Measurements from ENCODE around the gene PLXNA2. TPM values are rescaled to one million over a fixed set of nuclear protein-coding genes. Genes with fewer than 3 reads are reported as not detected.

The PLXNA2 gene
- total RNA-seq, 1 experiment from 2014 or later, result 0.06 TPM

DNA sequence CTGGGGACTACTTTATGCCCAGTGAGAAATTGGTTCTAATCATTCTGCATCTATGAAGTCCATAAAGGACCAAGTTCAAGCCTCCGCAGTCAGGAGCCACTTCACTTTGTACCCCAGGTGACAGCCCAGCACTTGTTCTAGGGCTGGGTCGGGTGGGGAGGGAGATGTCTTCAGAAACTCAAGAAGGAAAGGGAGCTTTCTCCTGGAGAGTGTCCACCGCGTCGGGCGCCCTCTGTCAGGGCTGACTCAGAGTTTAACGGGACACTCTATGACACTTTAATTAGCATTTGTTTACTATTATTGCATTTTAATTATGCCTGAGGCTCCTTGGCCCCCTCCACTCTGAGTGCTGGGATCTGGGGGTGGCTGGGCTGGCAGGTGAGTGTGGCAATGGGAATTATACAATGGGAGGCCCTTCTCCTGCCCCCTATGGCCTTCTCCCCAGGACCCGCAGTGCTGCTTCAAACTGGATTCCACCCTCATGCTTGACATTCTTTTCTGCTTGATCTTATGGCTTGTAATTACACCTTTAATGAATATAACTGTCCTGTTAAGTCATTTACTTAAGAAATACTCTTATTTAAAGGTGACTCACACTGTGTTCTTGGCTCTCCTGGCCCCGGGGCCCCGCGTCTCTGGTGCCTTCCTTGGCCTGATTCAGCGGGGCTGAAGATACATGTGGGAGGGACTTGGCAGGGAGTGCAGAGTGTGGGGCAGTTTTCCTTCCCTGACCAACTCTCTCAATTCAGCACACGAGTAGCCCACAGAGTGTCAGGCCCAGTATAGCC is 136.6 kb downstream of the PLXNA2 start:
- peaks cover 16% of the 10 kb centered on the region for H3K27me3 ChIP-seq (replicated peaks; ENCODE audit: insufficient read depth, low read depth, low read length, poor library complexity)
- ChIA-PET POLR2A (ENCODE audit: low non-redundant PET) (no interaction called here), CTCF (no interaction called here)
- no peaks in the 10 kb centered on the region for H3K36me3 ChIP-seq (ENCODE audit: insufficient read depth, low read length, poor library complexity, severe bottlenecking)
- H3K9me3 ChIP-seq (ENCODE audit: low read depth, low read length, poor library complexity, severe bottlenecking), result no peaks in the 10 kb centered on the region
- no peaks in the 10 kb centered on the region for H3K4me1 ChIP-seq (ENCODE audit: insufficient read depth, low read length, poor library complexity, severe bottlenecking)
- no peak overlapping the region for H3K4me3 ChIP-seq (ENCODE audit: low read depth, low read length, poor library complexity, severe bottlenecking)
- BruUV-seq (replicated peaks), result no TSS peak
- intact Hi-C loops (cut with micrococcal nuclease; ENCODE audit: unreplicated experiment), result no loop called here
- TF ChIP-seq EZH2 (IDR thresholded peaks at IDR 0.05; ENCODE audit: borderline replicate concordance, low read depth, low read length, poor library complexity, severe bottlenecking), result no peak
- no peak for TF ChIP-seq CTCF (conservative IDR thresholded peaks at IDR 0.05; ENCODE audit: low read depth, low read length)
- no peak for DNase-seq (ENCODE audit: low spot score)
- H3K27ac ChIP-seq (ENCODE audit: low read depth, low read length, poor library complexity, severe bottlenecking), result no peak overlapping the region

DNA sequence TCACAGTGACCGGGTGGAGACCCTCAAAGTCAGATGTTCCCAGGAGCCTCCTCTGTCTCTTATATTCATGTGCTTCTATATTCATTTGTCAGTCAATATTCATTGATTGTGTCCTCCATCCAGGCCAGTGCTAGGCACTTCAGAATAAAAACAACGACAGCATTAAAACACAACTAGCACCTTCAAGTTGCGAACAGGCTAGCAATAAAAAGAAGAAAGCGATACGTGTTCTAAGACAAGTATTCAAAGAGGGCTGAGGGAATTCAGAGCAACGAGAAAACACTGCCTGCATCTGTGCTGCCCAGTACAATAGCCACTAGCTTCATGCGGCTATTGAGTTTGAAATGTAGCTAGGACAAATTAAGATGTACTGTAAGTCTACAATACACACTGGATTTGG is 138.0 kb downstream of the PLXNA2 start:
- BruUV-seq (replicated peaks), result no TSS peak
- TF ChIP-seq EZH2 (IDR thresholded peaks at IDR 0.05; ENCODE audit: borderline replicate concordance, low read depth, low read length, poor library complexity, severe bottlenecking) (no peak), CTCF (conservative IDR thresholded peaks at IDR 0.05; ENCODE audit: low read depth, low read length) (no peak)
- H3K36me3 ChIP-seq (ENCODE audit: insufficient read depth, low read length, poor library complexity, severe bottlenecking), result no peaks in the 10 kb centered on the region
- no peaks in the 10 kb centered on the region for H3K4me1 ChIP-seq (ENCODE audit: insufficient read depth, low read length, poor library complexity, severe bottlenecking)
- H3K4me3 ChIP-seq (ENCODE audit: low read depth, low read length, poor library complexity, severe bottlenecking), result no peak overlapping the region
- ChIA-PET POLR2A (ENCODE audit: low non-redundant PET) (no interaction called here), CTCF (no interaction called here)
- intact Hi-C loops (cut with micrococcal nuclease; ENCODE audit: unreplicated experiment), result no loop called here
- H3K27me3 ChIP-seq (replicated peaks; ENCODE audit: insufficient read depth, low read depth, low read length, poor library complexity), result peaks cover 18% of the 10 kb centered on the region
- no peaks in the 10 kb centered on the region for H3K9me3 ChIP-seq (ENCODE audit: low read depth, low read length, poor library complexity, severe bottlenecking)
- DNase-seq (ENCODE audit: low spot score), result no peak
- H3K27ac ChIP-seq (ENCODE audit: low read depth, low read length, poor library complexity, severe bottlenecking), result no peak overlapping the region

DNA sequence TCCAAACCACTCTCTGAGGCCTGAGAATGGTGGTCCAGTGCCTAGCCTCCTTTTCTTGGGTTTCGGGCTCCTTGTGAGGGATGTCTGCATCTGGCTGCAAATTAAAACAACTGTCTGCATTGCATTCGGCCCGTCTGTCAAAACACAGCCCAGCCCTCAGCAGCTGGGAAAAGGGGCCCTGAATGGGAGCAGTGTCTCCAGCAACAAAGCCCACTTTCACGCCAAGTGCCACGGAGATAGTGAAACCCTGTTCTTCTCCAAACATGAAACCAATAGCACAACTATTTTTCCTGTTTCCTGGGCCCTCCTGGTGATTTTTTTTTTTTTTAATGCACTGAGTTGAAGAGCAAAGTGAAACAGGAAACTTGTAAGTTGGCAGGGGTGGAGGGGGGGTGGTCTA is 138.4 kb downstream of the PLXNA2 start:
- no TSS peak for BruUV-seq (replicated peaks)
- POLR2A ChIA-PET (ENCODE audit: low non-redundant PET), result no interaction called here
- Histone ChIP-seq H3K4me3 (ENCODE audit: low read depth, low read length, poor library complexity, severe bottlenecking) (no peak overlapping the region), H3K4me1 (ENCODE audit: insufficient read depth, low read length, poor library complexity, severe bottlenecking) (no peaks in the 10 kb centered on the region), H3K27me3 (replicated peaks; ENCODE audit: insufficient read depth, low read depth, low read length, poor library complexity) (peaks cover 21% of the 10 kb centered on the region), H3K27ac (ENCODE audit: low read depth, low read length, poor library complexity, severe bottlenecking) (no peak overlapping the region), H3K9me3 (ENCODE audit: low read depth, low read length, poor library complexity, severe bottlenecking) (no peaks in the 10 kb centered on the region), H3K36me3 (ENCODE audit: insufficient read depth, low read length, poor library complexity, severe bottlenecking) (no peaks in the 10 kb centered on the region)
- no peak for TF ChIP-seq EZH2 (IDR thresholded peaks at IDR 0.05; ENCODE audit: borderline replicate concordance, low read depth, low read length, poor library complexity, severe bottlenecking)
- no peak for TF ChIP-seq CTCF (conservative IDR thresholded peaks at IDR 0.05; ENCODE audit: low read depth, low read length)
- DNase-seq (ENCODE audit: low spot score), result no peak
- CTCF ChIA-PET, result no interaction called here
- intact Hi-C loops (cut with micrococcal nuclease; ENCODE audit: unreplicated experiment), result no loop called here
